Vagina (tissue), 2 donors: ENCODE measurements around the gene CAPN9. TPM values are rescaled to one million over a fixed set of nuclear protein-coding genes. Genes with fewer than 3 reads are reported as not detected.

Experiments used
- DNase-seq, 2 donors: peaks; one replicate each; pipeline ENCODE4 v3.0.0-alpha.2; 2017; ENCODE audit errors: extremely low spot score in 2 of 2
- H3K27ac ChIP-seq: fragments of 200-600 bp; sonication (generic); one replicate; pipeline ENCODE4 v1.5.1; 2019
- H3K27me3 ChIP-seq: fragments of 200-600 bp; sonication (generic); one replicate; pipeline ENCODE4 v1.5.1; 2019
- H3K36me3 ChIP-seq, 2 donors: fragments of 200-600 bp; sonication (generic); one replicate each; pipeline ENCODE4 v1.5.1; 2017 to 2019
- H3K4me1 ChIP-seq: fragments of 200-600 bp; sonication (generic); one replicate; pipeline ENCODE4 v1.5.1; 2019
- H3K4me3 ChIP-seq, 2 donors: fragments of 200-600 bp; sonication (generic); 1 replicate in 1 of 2; 2 replicates in 1 of 2; pipeline ENCODE4 v1.5.1; 2016 to 2019
- H3K9me3 ChIP-seq: fragments of 200-600 bp; sonication (generic); one replicate; pipeline ENCODE4 v1.5.1; 2019
- CTCF ChIP-seq, 3 experiments: fragments of 450-650 bp in 2 of 3; fragments of 200-600 bp in 1 of 3; sonication (generic) in 1 of 3; IDR thresholded peaks; one replicate each; pipeline ENCODE4 v1.5.1; 2017 to 2019; ENCODE audit warnings: antibody characterized with exemption in 3 of 3, mild to moderate bottlenecking in 2 of 3, moderate library complexity in 2 of 3
- POLR2A ChIP-seq, 2 donors: fragments of 450-650 bp; IDR thresholded peaks; one replicate each; pipeline ENCODE4 v1.6.1; 2017; ENCODE audit warnings: antibody characterized with exemption in 2 of 2, mild to moderate bottlenecking in 2 of 2, moderate library complexity in 2 of 2
- POLR2AphosphoS5 ChIP-seq, 2 donors: sonication (generic); formaldehyde crosslinking; IDR thresholded peaks; one replicate each; pipeline ENCODE4 v1.9.0; 2017; ENCODE audit warnings: antibody characterized with exemption in 2 of 2, mild to moderate bottlenecking in 2 of 2, low read depth in 1 of 2; ENCODE audit not compliant: insufficient read depth in 1 of 2
- intact Hi-C: fragments of 100-400 bp; cut with DNase I; formaldehyde crosslinking; loops from one replicate; pipeline ENCODE4 v1.15.1; 2023
- total RNA-seq: library from RNA; depleted of rRNA; stranded (reverse); fragments of >200 nt; gene quantifications from one replicate; pipeline ENCODE4 v1.2.3, GENCODE V29; 2016

The CAPN9 gene
- total RNA-seq, 1 donor from 2014 or later, result not detected

GRCh38 chr1:230746617-230747016 lies 571 bp upstream of the CAPN9 start:
- no peak for DNase-seq
- H3K27me3 ChIP-seq, result no peaks in the 10 kb centered on the region
- intact Hi-C loops, result loop anchor here (5.0 kb wide), 1 partner anchor 2001 kb away; no protein-coding TSS in a partner anchor
- TF ChIP-seq POLR2AphosphoS5 (IDR thresholded peaks at IDR 0.05; ENCODE audit: insufficient read depth in 1 of 2, low read depth in 1 of 2) (no peak), CTCF (IDR thresholded peaks at IDR 0.05) (no peak), POLR2A (IDR thresholded peaks at IDR 0.05) (no peak)
- H3K36me3 ChIP-seq, result no peaks in the 10 kb centered on the region
- H3K4me3 ChIP-seq, result no peak overlapping the region
- no peak overlapping the region for H3K27ac ChIP-seq
- H3K4me1 ChIP-seq, result no peaks in the 10 kb centered on the region
- H3K9me3 ChIP-seq, result no peaks in the 10 kb centered on the region

GRCh38 chr1:230747890-230748800 lies 957 bp downstream of the CAPN9 start:
- no peaks in the 10 kb centered on the region for H3K27me3 ChIP-seq
- no peak for TF ChIP-seq POLR2AphosphoS5 (IDR thresholded peaks at IDR 0.05; ENCODE audit: insufficient read depth in 1 of 2, low read depth in 1 of 2)
- no peak for TF ChIP-seq POLR2A (IDR thresholded peaks at IDR 0.05)
- TF ChIP-seq CTCF (IDR thresholded peaks at IDR 0.05), result no peak
- no peak overlapping the region for H3K4me3 ChIP-seq
- H3K4me1 ChIP-seq, result no peaks in the 10 kb centered on the region
- DNase-seq, result no peak
- H3K9me3 ChIP-seq, result no peaks in the 10 kb centered on the region
- H3K27ac ChIP-seq, result no peak overlapping the region
- no peaks in the 10 kb centered on the region for H3K36me3 ChIP-seq
- intact Hi-C loops, result loop anchor here (5.0 kb wide), 1 partner anchor 1999 kb away; no protein-coding TSS in a partner anchor

GRCh38 chr1:230749150-230749549 lies 2.0 kb downstream of the CAPN9 start:
- no peaks in the 10 kb centered on the region for H3K36me3 ChIP-seq
- H3K9me3 ChIP-seq, result no peaks in the 10 kb centered on the region
- no peaks in the 10 kb centered on the region for H3K4me1 ChIP-seq
- no peak overlapping the region for H3K27ac ChIP-seq
- intact Hi-C loops, result loop anchor here (5.0 kb wide), 1 partner anchor 1998 kb away; no protein-coding TSS in a partner anchor
- no peaks in the 10 kb centered on the region for H3K27me3 ChIP-seq
- no peak overlapping the region for H3K4me3 ChIP-seq
- TF ChIP-seq POLR2AphosphoS5 (IDR thresholded peaks at IDR 0.05; ENCODE audit: insufficient read depth in 1 of 2, low read depth in 1 of 2) (no peak), CTCF (IDR thresholded peaks at IDR 0.05) (no peak), POLR2A (IDR thresholded peaks at IDR 0.05) (no peak)
- DNase-seq, result no peak

- Histone ChIP-seq H3K27me3 (no peaks in the 10 kb centered on the region), H3K36me3 (no peaks in the 10 kb centered on the region), H3K4me1 (no peaks in the 10 kb centered on the region), H3K9me3 (no peaks in the 10 kb centered on the region), H3K27ac (no peak overlapping the region), H3K4me3 (no peak overlapping the region)
- intact Hi-C loops, result loop anchor here (5.0 kb wide), 1 partner anchor 1998 kb away; no protein-coding TSS in a partner anchor
- DNase-seq, result no peak
- TF ChIP-seq POLR2A (IDR thresholded peaks at IDR 0.05), result no peak
- TF ChIP-seq POLR2AphosphoS5 (IDR thresholded peaks at IDR 0.05; ENCODE audit: insufficient read depth in 1 of 2, low read depth in 1 of 2), result no peak
- no peak for TF ChIP-seq CTCF (IDR thresholded peaks at IDR 0.05)
Observed at GRCh38 chr1:230749635-230750034, 2.4 kb downstream of the CAPN9 start.

GRCh38 chr1:230750576-230750975 lies 3.4 kb downstream of the CAPN9 start:
- TF ChIP-seq POLR2AphosphoS5 (IDR thresholded peaks at IDR 0.05; ENCODE audit: insufficient read depth in 1 of 2, low read depth in 1 of 2) (no peak), POLR2A (IDR thresholded peaks at IDR 0.05) (no peak), CTCF (IDR thresholded peaks at IDR 0.05) (no peak)
- no peaks in the 10 kb centered on the region for H3K36me3 ChIP-seq
- H3K9me3 ChIP-seq, result no peaks in the 10 kb centered on the region
- DNase-seq, result no peak
- intact Hi-C loops, result no loop called here
- no peaks in the 10 kb centered on the region for H3K4me1 ChIP-seq
- no peaks in the 10 kb centered on the region for H3K27me3 ChIP-seq
- no peak overlapping the region for H3K4me3 ChIP-seq
- no peak overlapping the region for H3K27ac ChIP-seq
